ENCODE measurements around the gene DYNC1H1.

- TF ChIP-seq GATA2 (IDR thresholded peaks at IDR 0.05; ENCODE audit: low read depth, low read length) (no peak), GATA3 (IDR thresholded peaks at IDR 0.05; ENCODE audit: low read depth, low read length) (no peak)
These were observed 46.9 kb upstream of the DYNC1H1 start for GRCh38 chr14:101917413-101918017.

All from SH-SY5Y (cell line).